G401 (cell line): ENCODE measurements around the gene DEFB128. TPM values are rescaled to one million over a fixed set of nuclear protein-coding genes. Genes with fewer than 3 reads are reported as not detected.
"Not testable (repeated sequence)": the region's sequence is repeated elsewhere in the genome, so short reads cannot be mapped to it uniquely, and the experiment has no call there.

Experiments used
- DNase-seq: peaks from one replicate; pipeline ENCODE4 v3.0.0-alpha.2; 2015; ENCODE audit warnings: low spot score
- in situ Hi-C: cut with HindIII; loops from 2 replicates; pipeline ENCODE4 v1.10.0; 2016; ENCODE audit warnings: low sequenced_read_pairs, mixed read lengths
- total RNA-seq: library from RNA; depleted of rRNA; stranded (reverse); fragments of >200 nt; shearing (Covaris generic); gene quantifications from 2 replicates; pipeline ENCODE4 v1.2.3, GENCODE V29; 2014; rRNA removed

Gene DEFB128
- not detected in 2 replicates for total RNA-seq

DNA sequence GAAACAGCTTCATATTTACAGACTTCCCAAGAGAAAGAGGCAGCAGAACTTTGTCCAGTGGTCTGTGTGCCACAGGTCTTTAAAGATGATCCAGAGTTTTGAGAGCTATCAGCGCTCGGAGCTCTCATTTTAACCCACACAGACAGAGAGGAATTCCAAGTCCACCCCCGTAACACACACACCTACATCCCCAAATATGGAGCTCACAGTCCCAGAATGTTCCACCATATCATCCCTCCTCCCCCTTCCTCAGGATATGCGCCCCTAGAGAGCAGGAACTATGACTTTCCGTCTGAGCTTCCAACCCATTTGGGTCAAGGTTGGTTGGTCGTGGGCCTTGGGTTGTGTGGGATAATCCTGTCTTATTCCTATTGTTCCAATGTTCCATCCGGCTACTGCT, at the start of gene DEFB128:
TSS of gene DEFB128 (minus strand) at position 101 of the 400 bp plus-strand sequence. CDS start at position 13, 88 bp downstream.
- in situ Hi-C loops: no loop called here
- no peak for DNase-seq

DNA sequence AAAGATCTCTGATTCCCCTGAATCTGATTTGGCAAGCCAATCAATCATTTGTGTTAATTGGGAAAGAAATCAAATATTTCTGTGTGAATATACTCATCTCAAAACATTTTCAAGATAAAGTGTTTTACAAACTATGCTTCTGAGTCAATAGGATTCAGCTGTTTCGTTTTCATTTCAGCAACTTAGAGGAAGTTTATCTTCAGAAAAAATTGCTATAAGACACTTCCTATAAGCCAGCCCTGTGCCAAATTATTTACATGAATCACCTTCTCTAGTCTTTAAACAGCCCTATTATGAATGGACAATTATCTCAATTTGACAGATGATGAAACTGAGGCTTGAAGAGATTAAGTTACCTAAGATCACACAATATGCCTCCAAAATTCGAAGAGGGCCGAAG, 48.4 kb upstream of the DEFB128 start:
- in situ Hi-C loops: loop anchor here (5.0 kb wide), 1 partner anchor 94 kb away; no protein-coding TSS in a partner anchor
- DNase-seq: no peak

DNA sequence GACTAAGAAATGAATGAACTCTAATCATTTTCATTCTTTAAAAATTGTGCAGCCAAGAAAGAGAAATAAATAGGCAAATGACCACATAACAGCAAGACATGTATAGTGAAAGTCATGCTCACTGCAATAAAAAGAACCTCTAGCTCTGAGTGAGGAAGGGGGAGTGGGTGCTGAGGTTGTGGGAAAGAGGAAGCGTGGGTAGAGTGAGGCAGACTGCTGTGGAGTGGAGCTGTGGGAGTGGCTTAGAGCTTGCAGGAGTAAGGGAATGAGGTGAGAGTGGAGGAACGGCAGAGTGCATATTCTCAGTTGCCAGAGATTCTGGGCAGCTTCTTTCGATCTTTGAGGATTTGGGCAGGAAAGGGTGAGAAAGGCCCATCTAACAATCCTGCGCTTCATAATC, 48.0 kb upstream of the DEFB128 start:
- in situ Hi-C loops: loop anchor here (5.0 kb wide), 1 partner anchor 95 kb away; no protein-coding TSS in a partner anchor
- no peak for DNase-seq

DNA sequence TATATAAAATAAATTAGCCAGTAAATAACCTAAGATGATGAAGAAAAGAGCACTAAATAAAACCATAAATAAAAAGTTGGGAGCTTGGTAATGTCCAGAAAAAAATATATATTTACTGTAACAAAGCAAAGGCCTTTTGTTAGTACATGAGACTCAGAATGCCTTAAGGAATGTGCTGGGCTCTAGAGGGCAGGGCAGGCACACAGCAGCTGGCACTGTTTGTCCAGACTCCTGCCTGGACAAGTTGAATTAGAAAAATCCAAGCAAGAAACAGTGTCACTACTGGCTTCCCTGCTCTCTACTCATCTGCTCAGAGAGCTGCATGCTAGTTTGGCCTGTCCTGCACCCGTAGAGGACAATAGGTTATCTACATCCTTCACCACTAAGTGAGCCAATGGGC, 46.4 kb upstream of the DEFB128 start:
- peak; percentile 24 for DNase-seq
- in situ Hi-C loops: loop anchor here (5.0 kb wide), 1 partner anchor 96 kb away; no protein-coding TSS in a partner anchor

DNA sequence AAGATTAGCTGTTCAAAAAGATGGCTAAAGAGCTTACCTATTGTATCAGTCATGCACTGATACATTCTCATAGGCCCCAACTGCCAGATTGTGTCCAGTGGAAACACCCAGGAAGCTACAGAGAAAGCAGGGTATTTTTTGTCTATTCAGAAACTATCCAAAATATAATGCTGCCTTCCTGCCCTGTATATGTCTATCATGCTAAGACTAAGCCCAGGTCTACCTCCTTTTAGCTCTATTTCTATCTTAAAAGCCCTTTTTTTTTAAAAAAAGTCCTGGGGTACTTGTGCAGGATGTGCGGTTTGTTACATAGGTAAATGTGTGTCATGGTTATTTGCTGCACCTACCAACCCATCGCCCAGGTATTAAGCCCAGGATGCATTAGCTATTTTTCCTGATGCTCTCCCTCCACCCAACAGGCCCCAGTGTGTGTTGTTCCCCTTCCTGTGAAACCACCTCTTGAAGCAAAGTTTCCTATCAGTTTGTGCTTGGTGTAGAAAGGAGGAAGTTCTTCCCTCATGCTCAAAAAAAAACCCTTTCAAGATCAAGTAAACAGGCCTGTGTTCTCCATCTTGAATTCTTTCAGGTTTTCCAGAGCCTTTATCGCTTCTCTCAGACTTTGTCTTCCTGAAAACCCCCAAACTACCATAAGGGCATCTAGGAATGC, 38.1 kb upstream of the DEFB128 start:
- in situ Hi-C loops: no loop called here
- no peak for DNase-seq

DNA sequence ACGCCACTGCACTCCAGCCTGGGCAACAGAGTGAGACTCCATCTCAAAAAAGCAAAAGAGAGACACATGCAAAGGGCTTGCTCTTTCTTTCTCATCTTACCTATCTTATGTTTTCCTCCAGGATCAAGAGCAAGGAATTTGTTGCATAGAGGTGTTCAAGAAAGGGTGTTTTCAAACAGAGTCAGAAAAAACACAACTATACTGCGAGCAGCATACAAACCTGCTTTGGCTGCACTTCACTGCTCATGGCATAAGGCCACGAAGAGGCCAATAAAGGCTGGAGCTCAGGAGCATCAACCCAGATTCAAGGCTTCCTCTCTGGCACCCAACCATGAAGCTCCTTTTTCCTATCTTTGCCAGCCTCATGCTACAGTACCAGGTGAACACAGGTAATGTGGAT, 37.4 kb upstream of the DEFB128 start, which contains the start of gene DEFB129:
TSS of gene DEFB129 (plus strand) at position 301 of the 400 bp plus-strand sequence. CDS start at position 332, 31 bp downstream.
- in situ Hi-C loops: no loop called here
- no peak for DNase-seq

DNA sequence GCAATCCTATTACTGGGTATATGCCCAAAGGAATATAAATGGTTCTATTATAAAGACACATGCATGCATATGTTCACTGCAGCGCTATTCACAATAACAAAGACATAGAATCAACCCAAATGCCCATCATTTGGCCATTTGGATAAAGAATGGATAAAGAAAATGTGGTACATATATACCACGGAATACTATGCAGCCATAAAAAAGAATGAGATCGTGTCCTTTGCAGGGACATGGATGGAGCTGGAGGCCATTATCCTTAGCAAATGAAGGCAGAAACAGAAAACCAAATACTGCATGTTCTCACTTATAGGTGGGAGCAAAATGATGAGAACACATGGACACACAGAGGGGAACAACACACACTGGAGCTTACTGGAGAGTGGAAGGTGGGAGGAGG, 36.4 kb upstream of the DEFB128 start:
- in situ Hi-C loops, DNase-seq: not testable (repeated sequence)

DNA sequence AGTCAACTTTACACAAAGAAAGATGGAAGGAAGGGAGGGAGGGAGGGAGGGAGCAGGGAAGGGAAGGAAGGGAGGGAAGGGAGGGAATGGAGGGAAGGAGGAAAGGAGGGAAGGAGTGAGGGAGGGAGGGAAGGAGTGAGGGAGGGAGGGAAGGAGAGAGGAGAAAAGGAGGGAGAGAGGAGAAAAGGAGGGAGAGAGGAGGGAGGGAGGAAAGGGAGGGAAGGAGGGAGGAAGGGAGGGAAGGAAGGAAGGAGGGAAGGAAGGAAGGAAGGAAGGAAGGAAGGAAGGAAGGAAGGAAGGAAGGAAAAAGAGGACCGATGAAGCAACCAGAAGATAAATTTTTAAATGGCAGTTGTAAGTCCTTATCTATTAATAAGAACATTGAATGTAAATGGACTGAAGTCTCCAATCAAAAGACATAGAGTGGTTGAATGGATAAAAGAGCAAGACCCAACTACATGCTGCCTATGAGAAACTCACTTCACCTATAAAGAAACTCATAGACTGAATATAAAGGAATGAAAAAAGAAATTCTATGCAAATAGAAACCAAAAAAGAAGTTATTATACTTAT, 31.8 kb upstream of the DEFB128 start:
- no peak for DNase-seq
- in situ Hi-C loops: no loop called here

DNA sequence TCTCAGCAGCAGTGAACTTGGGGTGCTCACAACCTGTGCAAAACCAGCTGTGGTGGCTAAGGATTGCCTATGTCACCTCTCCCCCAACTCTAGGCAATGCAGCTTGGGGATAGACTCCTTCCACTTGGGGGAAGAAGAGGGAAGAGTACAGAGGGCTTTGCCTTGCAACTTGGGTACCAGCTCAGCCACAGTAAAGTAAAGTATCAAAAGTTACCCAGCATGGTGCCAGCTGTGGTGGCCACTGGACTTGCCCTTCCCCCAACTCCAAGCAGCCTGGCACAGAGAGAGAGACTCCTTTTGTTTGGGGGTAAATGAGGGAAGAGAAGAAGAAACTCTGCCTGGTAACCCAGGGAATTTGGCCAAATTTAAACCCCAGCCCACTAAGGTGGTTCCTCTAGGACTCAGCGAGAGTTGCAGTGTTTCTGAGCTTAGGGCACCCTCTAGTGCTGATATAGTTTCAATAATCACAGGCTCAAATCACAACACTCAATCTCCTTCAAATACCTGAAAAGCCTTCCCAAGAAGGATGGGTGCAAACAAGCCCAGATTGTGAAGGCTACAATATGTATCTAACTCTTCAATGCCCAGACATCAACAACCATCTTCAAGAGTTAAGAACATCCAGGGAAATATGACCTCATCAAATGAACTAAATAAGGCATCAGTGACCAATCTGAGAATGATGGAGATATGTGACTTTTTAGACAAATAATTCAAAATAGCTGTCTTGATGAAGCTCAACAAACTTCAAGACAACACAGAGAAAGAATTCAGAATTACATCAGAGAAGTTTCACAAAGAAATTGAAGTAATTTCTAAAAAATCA, 30.0 kb upstream of the DEFB128 start:
- DNase-seq: peak; percentile 37
- in situ Hi-C loops: no loop called here

DNA sequence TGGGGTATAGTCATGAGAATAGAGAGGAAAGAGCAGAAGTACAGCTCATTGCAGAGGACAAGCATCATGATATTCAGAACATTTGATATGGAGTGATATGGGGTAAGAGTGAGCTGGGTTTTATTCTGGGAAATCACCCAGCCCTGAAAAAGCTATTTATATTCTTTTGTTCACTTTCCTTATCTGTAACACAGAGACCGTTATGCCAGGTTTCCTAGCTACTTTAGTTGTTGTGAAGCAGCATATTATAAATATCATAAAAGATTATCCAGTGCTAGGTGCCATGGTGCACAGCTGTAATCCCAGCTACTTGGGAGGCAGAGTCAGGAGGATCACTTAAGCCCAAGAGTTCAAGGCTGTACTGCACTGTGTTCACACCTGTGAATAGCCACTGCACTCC, 27.8 kb upstream of the DEFB128 start:
- DNase-seq: no peak
- in situ Hi-C loops: no loop called here

DNA sequence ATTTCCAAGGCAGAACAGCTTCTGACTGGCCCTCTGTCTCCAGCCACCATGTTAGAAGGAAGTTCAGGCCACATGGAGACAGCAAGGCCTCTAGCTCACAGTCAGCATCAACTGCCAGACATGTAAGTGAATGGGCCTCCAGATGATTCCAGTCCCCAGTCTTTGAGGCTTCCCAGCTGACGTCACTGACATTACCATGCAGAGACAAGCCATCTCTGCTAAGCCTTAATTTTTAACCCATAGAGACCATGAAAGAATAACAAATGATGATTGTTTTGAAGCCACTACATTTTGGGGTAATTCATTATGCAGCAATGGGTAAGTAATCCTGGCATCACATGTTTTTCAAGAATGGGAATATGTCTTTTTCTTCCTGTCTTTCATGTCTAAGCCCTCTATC, 26.3 kb upstream of the DEFB128 start:
- in situ Hi-C loops: no loop called here
- DNase-seq: no peak

DNA sequence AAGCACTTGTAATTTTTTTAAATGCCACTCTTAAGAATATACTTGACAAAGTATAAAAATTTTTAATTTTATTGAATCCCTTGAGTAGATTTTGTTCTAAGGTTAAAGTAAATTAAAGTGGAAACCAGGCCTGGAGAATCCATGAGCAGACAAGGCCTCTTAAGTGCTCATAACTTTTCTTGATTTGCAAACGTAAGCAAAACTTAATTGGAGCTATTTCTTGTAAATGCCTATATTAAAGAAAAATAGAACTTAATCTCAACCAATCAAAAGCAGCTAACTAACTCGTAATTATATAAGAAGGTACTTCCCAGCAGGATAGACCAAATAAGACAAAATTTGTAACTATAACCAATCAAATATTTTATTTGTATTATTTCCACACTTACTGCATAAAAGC, 24.9 kb upstream of the DEFB128 start:
- in situ Hi-C loops: no loop called here
- DNase-seq: no peak

DNA sequence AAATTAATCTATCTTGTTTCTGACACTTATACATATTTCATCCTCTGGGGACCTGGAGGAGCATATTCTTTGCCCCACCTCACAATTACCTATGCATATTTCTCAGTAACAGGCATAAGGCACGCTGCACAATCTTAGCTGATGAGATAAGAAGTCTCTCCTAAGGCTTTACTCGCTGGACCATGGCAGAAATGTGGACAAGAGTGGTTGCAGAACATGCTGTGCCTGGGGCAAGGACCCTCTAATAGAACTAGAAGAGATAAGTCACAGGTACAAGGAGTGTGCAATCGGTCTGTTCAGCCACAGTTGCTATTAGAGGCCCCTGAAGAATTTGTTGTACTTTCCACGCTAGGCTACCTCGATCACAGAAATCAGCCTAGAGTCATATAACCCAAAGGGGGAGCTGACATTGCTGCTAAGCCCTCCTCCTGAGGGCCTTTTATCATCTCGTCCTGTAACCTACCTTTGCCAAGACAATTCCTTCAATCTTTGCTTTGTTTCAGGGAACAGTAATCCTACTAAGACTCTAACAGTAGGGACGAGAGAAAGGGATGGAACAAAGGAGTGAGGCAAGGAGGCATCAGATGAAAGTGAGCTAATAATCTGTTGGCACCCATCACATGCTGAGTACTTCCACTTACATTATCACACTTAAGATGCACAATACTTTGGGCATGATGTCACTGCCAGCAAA, 21.4 kb upstream of the DEFB128 start:
- DNase-seq: no peak
- in situ Hi-C loops: no loop called here

DNA sequence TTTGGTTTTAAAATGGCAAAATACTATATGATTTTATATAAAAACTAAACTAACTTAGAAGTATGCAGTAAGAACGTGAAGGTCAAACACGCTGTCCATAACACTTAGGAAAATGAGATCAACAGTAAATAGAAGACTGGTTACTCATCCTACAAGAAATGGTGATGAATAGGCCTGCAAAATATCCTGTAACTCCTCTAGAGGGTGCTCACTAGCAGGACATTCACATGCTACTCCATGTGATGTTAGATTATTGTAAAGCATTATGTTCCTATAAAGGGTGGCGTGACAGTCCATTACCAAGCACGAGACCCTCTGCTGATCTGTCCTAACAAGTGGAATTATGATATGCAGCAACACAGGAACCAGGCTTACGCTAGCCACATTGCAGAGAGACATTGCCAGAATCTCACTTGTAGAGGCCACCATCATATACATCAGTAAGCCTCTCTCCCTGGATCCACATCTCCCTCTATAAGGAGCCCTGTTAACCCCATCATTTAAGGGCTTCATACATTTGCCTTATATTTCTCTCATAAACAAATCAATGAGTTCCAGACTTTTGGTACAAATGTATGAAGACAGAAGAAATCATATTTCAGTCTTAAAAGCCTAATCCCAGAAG, 19.5 kb upstream of the DEFB128 start:
- DNase-seq: peak; percentile 35
- in situ Hi-C loops: no loop called here

DNA sequence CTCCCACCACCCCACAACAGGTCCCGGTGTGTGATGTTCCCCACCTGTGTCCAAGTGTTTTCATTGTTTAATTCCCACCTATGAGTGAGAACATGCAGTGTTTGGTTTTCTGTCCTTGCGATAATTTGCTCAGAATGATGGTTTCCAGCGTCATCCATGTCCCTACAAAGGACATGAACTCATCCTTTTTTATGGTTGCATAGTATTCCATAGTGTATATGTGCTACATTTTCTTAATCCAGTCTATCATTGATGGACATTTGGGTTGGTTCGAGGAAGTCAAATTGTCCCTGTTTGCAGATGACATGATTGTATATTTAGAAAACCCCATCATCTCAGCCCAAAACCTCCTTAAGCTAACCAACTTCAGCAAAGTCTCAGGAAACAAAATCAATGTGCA, 14.1 kb upstream of the DEFB128 start:
- DNase-seq, in situ Hi-C loops: not testable (repeated sequence)

DNA sequence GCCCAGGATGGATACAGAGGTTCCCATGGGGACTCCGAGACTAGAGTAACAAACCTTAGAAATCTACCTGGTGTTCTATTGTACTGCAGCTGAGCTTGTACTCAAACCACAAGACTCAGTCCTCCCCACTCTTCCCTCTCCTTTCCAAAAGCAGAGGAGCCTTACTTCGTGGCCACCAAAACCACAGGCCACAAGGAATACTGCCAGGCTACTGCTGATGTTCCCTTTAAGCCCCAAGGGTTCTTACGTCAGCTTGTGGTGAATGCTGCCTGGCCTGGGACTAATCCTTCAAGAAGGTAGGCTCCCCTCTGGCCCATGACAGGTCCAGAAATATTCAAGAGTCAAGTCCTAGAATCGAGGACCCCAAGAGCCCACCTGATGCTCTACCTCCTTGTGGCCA, 10.5 kb upstream of the DEFB128 start:
- no peak for DNase-seq
- in situ Hi-C loops: no loop called here

DNA sequence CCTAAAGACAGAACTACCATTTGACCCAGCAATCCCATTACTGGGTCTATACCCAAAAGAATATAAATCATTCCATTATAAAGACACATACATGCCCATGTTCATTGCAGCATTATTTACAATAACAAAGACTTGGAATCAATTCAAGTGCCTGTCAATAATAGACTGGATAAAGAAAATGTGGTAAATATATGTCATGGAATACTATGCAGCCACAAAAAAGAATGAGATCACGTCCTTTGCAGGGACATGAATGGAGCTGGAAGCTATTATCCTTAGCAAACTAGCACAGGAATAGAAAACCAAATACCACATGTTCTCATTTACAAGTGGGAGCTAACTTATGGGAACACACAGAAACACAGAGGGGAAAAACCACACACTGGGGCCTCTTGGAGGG, 8.7 kb upstream of the DEFB128 start:
- in situ Hi-C loops: no loop called here
- no peak for DNase-seq

DNA sequence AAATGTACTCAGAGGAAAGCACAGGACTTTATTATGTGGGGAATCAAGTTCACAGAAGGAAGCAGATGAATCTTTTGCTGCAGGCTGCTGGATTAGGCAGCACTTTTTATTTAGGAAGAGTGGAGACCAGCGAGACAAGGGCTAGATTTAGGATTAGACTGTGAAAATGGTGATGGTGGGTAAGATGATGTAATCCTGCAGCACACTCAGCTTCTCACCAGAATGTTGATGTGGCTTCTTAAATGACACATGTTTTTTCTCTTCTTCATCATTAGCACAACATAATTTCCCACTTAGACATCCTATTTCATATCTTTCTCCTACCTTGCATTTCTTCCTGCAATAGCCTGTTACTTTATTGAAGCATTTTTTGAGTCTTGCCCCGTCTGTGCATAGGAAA, 1.8 kb downstream of the DEFB128 start:
- in situ Hi-C loops: no loop called here
- DNase-seq: no peak

DNA sequence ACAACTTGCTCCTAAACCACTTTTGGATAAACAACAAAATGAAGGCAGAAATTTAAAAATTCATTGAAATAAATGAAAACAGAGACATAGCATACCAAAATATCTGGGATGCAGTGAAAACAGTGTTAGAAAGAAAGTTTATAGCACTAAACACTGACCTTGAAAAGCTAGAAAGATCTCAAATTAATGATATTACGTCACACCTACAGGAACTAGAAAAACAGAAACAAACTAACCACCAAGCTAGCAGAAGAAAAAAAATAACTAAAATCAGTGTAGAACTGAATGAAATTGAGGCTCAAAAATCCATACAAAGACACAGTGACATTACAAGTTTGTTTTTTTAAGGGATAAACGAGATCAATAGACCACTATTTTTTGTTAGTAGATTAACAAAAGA, 5.2 kb downstream of the DEFB128 start:
- no peak for DNase-seq
- in situ Hi-C loops: no loop called here
